HL-60 (cell line): ENCODE measurements around the gene SPATA13.

Experiments used
- GABPA ChIP-seq: IDR thresholded peaks from 2 replicates; pipeline ENCODE4 v1.6.1; 2012; ENCODE audit warnings: low read depth
- POLR2AphosphoS5 ChIP-seq: IDR thresholded peaks from 2 replicates; pipeline ENCODE4 v1.6.1; 2012; ENCODE audit warnings: low read depth
- REST ChIP-seq: IDR thresholded peaks from 2 replicates; pipeline ENCODE4 v1.6.1; 2012; ENCODE audit warnings: low read depth; ENCODE audit not compliant: insufficient replicate concordance
- TF ChIP-seq, protein P1 (sequence below): IDR thresholded peaks from one replicate; pipeline ENCODE4 v1.5.1; 2011; ENCODE audit warnings: low read length, control low read depth, inconsistent platforms; ENCODE audit not compliant: insufficient read depth

DNA sequence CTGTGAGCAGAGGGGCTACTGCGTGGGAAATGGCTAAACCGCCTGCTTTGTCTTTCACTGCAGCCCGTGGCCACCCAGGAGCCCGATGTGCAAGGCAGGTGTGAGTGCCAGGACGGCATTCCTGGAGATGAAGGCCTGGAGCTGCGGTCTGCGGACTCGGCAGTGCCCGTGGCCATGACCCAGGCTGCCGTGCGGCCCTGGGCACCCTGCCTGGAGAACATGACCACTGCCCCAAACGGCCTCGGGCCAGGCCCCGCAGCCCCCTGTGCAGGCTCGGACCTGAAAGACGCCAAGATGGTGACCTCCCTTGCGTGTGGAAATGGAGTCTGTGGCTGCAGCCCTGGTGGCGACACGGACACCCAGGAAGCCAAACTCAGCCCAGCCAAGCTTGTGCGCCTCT, 62.2 kb downstream of the SPATA13 start:
- TF ChIP-seq, protein P1, sequence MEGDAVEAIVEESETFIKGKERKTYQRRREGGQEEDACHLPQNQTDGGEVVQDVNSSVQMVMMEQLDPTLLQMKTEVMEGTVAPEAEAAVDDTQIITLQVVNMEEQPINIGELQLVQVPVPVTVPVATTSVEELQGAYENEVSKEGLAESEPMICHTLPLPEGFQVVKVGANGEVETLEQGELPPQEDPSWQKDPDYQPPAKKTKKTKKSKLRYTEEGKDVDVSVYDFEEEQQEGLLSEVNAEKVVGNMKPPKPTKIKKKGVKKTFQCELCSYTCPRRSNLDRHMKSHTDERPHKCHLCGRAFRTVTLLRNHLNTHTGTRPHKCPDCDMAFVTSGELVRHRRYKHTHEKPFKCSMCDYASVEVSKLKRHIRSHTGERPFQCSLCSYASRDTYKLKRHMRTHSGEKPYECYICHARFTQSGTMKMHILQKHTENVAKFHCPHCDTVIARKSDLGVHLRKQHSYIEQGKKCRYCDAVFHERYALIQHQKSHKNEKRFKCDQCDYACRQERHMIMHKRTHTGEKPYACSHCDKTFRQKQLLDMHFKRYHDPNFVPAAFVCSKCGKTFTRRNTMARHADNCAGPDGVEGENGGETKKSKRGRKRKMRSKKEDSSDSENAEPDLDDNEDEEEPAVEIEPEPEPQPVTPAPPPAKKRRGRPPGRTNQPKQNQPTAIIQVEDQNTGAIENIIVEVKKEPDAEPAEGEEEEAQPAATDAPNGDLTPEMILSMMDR = no peak
- TF ChIP-seq POLR2AphosphoS5 (no peak), GABPA (no peak), REST (no peak)
